Thyroid gland (tissue), 4 donors: Measurements from ENCODE around the gene ST3GAL3. TPM values are rescaled to one million over a fixed set of nuclear protein-coding genes. Genes with fewer than 3 reads are reported as not detected.

Experiments
- DNase-seq, 2 donors: peaks; one replicate each; pipeline ENCODE4 v3.0.0-alpha.2; 2019
- H3K27ac ChIP-seq, 3 donors: fragments of 200-600 bp; sonication (generic); 1 replicate in 2 of 3; 2 replicates in 1 of 3; pipeline ENCODE4 v1.5.1; 2016 to 2019; ENCODE audit warnings: mild to moderate bottlenecking in 1 of 3, moderate library complexity in 1 of 3
- H3K27me3 ChIP-seq: fragments of 200-600 bp; sonication (generic); one replicate; pipeline ENCODE4 v1.5.1; 2019
- H3K36me3 ChIP-seq, 2 donors: fragments of 200-600 bp; sonication (generic); one replicate each; pipeline ENCODE4 v1.5.1; 2016 to 2019
- H3K4me1 ChIP-seq, 2 donors: fragments of 200-600 bp; sonication (generic); one replicate each; pipeline ENCODE4 v1.5.1; 2017 to 2019
- H3K4me3 ChIP-seq, 3 donors: fragments of 200-600 bp; sonication (generic); replicated peaks in 1 of 3; 1 replicate in 2 of 3; 2 replicates in 1 of 3; pipeline ENCODE4 v1.5.1; 2016; ENCODE audit warnings: mild to moderate bottlenecking in 1 of 3
- H3K9me3 ChIP-seq: fragments of 200-600 bp; sonication (generic); one replicate; pipeline ENCODE4 v1.5.1; 2017
- POLR2A ChIP-seq, 2 donors: fragments of 450-650 bp; IDR thresholded peaks; one replicate each; pipeline ENCODE4 v1.6.1; 2017; ENCODE audit warnings: antibody characterized with exemption in 2 of 2, mild to moderate bottlenecking in 2 of 2, moderate library complexity in 1 of 2
- WGBS, 2 donors: methylation state at CpG; one replicate each; pipeline ENCODE4 v1.1.5; 2017; 5-methylcytosine and 5-hydroxymethylcytosine counted together
- intact Hi-C: fragments of 100-400 bp; cut with DNase I; formaldehyde crosslinking; loops from one replicate; pipeline ENCODE4 v1.15.1; 2023
- total RNA-seq, 4 donors: library from RNA; depleted of rRNA; stranded (reverse); fragments of >200 nt; gene quantifications; one replicate each; pipeline ENCODE4 v1.2.3, GENCODE V29; 2016
- TF ChIP-seq, protein P1 (sequence below), 6 experiments: fragments of 200-600 bp in 3 of 6; fragments of 450-650 bp in 3 of 6; sonication (generic) in 3 of 6; IDR thresholded peaks; one replicate each; pipeline ENCODE4 v1.5.1; 2016 to 2019; ENCODE audit warnings: antibody characterized with exemption in 6 of 6, mild to moderate bottlenecking in 2 of 6, inconsistent platforms in 1 of 6, moderate library complexity in 1 of 6

The ST3GAL3 gene
- total RNA-seq, 4 donors from 2014 or later = 12.1 to 17.7 (median 14.3) TPM

DNA sequence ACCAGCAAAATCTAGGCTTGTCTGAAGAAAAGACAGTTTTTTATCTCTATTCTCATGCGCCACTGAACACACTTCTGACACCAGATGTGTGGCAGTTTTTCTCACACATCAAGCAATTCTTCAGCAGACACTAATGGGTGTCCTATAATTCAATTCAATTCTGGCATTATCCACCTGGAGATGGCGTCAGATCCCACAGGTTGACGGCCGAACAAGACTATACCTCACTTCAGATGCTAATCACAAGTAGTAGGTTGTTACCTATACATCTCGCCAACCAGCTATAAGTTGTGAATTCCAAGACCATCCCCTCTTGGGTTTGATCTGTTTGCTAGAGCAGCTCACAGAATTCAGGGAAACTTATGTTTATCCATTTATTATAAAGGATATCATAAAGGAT is 136.3 kb downstream of the ST3GAL3 start:
- TF ChIP-seq POLR2A (IDR thresholded peaks at IDR 0.05) = no peak
- TF ChIP-seq, protein P1, sequence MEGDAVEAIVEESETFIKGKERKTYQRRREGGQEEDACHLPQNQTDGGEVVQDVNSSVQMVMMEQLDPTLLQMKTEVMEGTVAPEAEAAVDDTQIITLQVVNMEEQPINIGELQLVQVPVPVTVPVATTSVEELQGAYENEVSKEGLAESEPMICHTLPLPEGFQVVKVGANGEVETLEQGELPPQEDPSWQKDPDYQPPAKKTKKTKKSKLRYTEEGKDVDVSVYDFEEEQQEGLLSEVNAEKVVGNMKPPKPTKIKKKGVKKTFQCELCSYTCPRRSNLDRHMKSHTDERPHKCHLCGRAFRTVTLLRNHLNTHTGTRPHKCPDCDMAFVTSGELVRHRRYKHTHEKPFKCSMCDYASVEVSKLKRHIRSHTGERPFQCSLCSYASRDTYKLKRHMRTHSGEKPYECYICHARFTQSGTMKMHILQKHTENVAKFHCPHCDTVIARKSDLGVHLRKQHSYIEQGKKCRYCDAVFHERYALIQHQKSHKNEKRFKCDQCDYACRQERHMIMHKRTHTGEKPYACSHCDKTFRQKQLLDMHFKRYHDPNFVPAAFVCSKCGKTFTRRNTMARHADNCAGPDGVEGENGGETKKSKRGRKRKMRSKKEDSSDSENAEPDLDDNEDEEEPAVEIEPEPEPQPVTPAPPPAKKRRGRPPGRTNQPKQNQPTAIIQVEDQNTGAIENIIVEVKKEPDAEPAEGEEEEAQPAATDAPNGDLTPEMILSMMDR (IDR thresholded peaks at IDR 0.05) = no peak
- H3K36me3 ChIP-seq = no peaks in the 10 kb centered on the region
- intact Hi-C loops = no loop called here
- WGBS, 2 donors = 96 to 98% methylated on average over 5 of the region's 5 CpGs
- no peaks in the 10 kb centered on the region for H3K27me3 ChIP-seq
- no peaks in the 10 kb centered on the region for H3K9me3 ChIP-seq
- no peak overlapping the region for H3K27ac ChIP-seq
- no peak for DNase-seq
- H3K4me1 ChIP-seq = no peaks in the 10 kb centered on the region
- no peak overlapping the region for H3K4me3 ChIP-seq

DNA sequence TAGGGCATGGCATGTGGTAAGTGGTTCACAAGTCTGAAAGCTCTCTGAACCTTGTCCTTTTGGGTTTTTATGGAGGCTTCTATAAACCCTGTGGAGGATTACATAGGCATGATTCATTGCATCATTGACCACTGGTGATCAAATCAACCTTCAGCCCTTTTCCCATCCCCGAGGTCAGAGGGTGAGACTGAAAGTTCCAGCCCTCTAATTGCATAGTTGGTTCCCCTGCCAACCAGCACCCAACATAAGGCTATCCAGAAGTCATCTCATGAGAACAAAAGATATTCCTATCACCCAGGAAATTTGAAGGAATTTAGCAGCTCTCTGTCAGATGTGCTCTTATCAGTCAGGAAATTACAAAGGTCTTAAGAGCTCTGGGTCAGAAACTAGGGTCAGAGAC is 136.8 kb downstream of the ST3GAL3 start:
- Histone ChIP-seq H3K4me1 (no peaks in the 10 kb centered on the region), H3K27me3 (no peaks in the 10 kb centered on the region), H3K4me3 (no peak overlapping the region), H3K9me3 (no peaks in the 10 kb centered on the region), H3K36me3 (no peaks in the 10 kb centered on the region), H3K27ac (no peak overlapping the region)
- intact Hi-C loops = no loop called here
- DNase-seq = no peak
- TF ChIP-seq, protein P1 (IDR thresholded peaks at IDR 0.05) = no peak
- no peak for TF ChIP-seq POLR2A (IDR thresholded peaks at IDR 0.05)
- 90 to 100% methylated on average over 1 of the region's 1 CpG for WGBS, 2 donors

DNA sequence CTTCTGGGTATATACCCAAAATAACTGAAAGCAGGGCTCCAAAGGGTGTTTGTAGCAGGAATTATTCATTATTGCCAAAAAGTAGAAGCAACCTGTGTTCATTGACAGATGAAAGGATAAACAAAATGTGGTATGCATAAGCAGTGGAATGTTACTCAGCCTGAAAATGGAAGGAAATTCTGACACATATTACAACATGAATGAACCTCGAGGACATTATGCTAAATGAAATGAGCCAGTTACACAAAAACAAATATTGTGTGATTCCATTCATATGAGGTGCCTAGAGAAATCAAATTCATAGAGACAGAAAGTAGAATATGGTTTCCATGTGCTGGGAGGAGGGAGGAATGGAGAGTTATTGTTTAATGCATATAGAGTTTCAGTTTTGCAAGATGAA is 140.0 kb downstream of the ST3GAL3 start:
- Histone ChIP-seq H3K27ac (no peak overlapping the region), H3K36me3 (no peaks in the 10 kb centered on the region), H3K9me3 (no peaks in the 10 kb centered on the region), H3K4me1 (no peaks in the 10 kb centered on the region), H3K4me3 (no peak overlapping the region), H3K27me3 (no peaks in the 10 kb centered on the region)
- DNase-seq = no peak
- 87 to 92% methylated on average over 1 of the region's 1 CpG for WGBS, 2 donors
- intact Hi-C loops = no loop called here
- TF ChIP-seq, protein P1 (IDR thresholded peaks at IDR 0.05) = no peak
- TF ChIP-seq POLR2A (IDR thresholded peaks at IDR 0.05) = no peak

DNA sequence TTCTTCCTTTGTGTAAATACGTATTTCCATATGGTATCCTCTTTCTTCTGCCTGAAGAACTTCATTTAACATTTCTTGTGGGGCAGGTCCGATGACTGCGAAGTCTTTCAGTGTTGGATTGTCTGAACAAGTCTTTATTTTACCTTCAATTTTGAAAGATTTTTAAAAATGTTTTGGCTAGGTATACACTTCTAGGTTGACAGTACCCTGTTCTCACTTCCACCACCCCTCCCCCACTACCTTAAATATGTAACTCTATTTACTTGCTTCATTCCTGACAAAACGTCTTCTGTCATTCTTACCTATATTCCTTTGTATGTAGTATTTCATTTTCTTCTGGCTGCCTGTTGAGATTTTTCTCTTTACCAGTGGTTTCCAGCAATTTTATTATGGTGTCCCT is 140.5 kb downstream of the ST3GAL3 start:
- TF ChIP-seq, protein P1 (IDR thresholded peaks at IDR 0.05) = no peak
- no peak for TF ChIP-seq POLR2A (IDR thresholded peaks at IDR 0.05)
- no peaks in the 10 kb centered on the region for H3K36me3 ChIP-seq
- 94 to 97% methylated on average over 4 of the region's 4 CpGs for WGBS, 2 donors
- H3K27ac ChIP-seq = no peak overlapping the region
- DNase-seq = no peak
- intact Hi-C loops = no loop called here
- H3K4me3 ChIP-seq = no peak overlapping the region
- H3K27me3 ChIP-seq = no peaks in the 10 kb centered on the region
- no peaks in the 10 kb centered on the region for H3K4me1 ChIP-seq
- no peaks in the 10 kb centered on the region for H3K9me3 ChIP-seq

- Histone ChIP-seq H3K4me3 (no peak overlapping the region), H3K27ac (no peak overlapping the region), H3K4me1 (no peaks in the 10 kb centered on the region), H3K9me3 (no peaks in the 10 kb centered on the region), H3K36me3 (no peaks in the 10 kb centered on the region), H3K27me3 (no peaks in the 10 kb centered on the region)
- DNase-seq = no peak
- 92 to 95% methylated on average over 1 of the region's 1 CpG for WGBS, 2 donors
- intact Hi-C loops = no loop called here
- TF ChIP-seq, protein P1 (IDR thresholded peaks at IDR 0.05) = no peak
- no peak for TF ChIP-seq POLR2A (IDR thresholded peaks at IDR 0.05)
Observed at GRCh38 chr1:43849670-43850069, 142.3 kb downstream of the ST3GAL3 start.
